GM12878 (cell line): Measurements from ENCODE around the gene INPP5D. TPM values are rescaled to one million over a fixed set of nuclear protein-coding genes. Genes with fewer than 3 reads are reported as not detected.

Experiments used
- ATAC-seq: fragments of 200-7000 bp; cut with Tn5 transposase; 3 replicates; pipeline ENCODE4 v1.9.1; 2020; ENCODE audit warnings: mild to moderate bottlenecking, moderate library complexity
- BruUV-seq: library from RNA; stranded (reverse); fragments of 400-500 nt; replicated peaks from 2 replicates; lab custom pipeline; 2021; lab: Mats Ljungman, UMichigan
- CTCF ChIA-PET: fragments of 300-600 bp; sonication (Branson Sonifier 250); formaldehyde crosslinking; extraction: SDS; loops from one replicate; lab custom pipeline; 2021; ENCODE audit warnings: inconsistent platforms; lab: Yijun Ruan, JAX
- POLR2A ChIA-PET: fragments of 350-600 bp; formaldehyde crosslinking; extraction: SDS; loops from one replicate; lab custom pipeline; 2021; ENCODE audit warnings: inconsistent platforms; lab: Charles Lee
- RAD21 ChIA-PET: fragments of 300-600 bp; sonication (Branson Sonifier 250); formaldehyde crosslinking; loops from one replicate; lab custom pipeline; 2023; ENCODE audit warnings: antibody characterized with exemption; ENCODE audit not compliant: unreplicated experiment; lab: Charles Lee
- SMC1A ChIA-PET: fragments of 300-600 bp; sonication (Branson Sonifier 250); formaldehyde crosslinking; loops from one replicate; lab custom pipeline; 2023; ENCODE audit not compliant: unreplicated experiment, uncharacterized antibody; lab: Charles Lee
- DNase-seq: peaks from one replicate; pipeline ENCODE4 v3.0.0-alpha.2; 2011; ENCODE audit warnings: low read depth, low spot score
- FAIRE-seq: peaks from 3 replicates; lab custom pipeline; 2011; peaks lifted over from hg19 to GRCh38; lab: Jason Lieb, UNC
- H2AFZ ChIP-seq: 2 replicates; pipeline ENCODE4 v1.6.0; 2011; ENCODE audit warnings: low read depth, low read length, control low read depth; ENCODE audit not compliant: control insufficient read depth
- H3K27ac ChIP-seq: 2 replicates; pipeline ENCODE4 v1.5.1; 2011; ENCODE audit warnings: control low read depth; ENCODE audit not compliant: control insufficient read depth, insufficient read depth
- H3K27me3 ChIP-seq, 2 experiments: replicated peaks in 1 of 2; 2 replicates each; pipeline versions ENCODE4 v1.6.0 to v1.6.1; 2011; ENCODE audit warnings: low read length in 1 of 2; ENCODE audit not compliant: control insufficient read depth in 2 of 2, insufficient read depth in 2 of 2
- H3K36me3 ChIP-seq, 2 experiments: 2 replicates each; pipeline ENCODE4 v1.5.1; 2011; ENCODE audit warnings: low read length in 1 of 2; ENCODE audit not compliant: control insufficient read depth in 2 of 2, insufficient read depth in 2 of 2
- H3K4me1 ChIP-seq: 2 replicates; pipeline ENCODE4 v1.6.1; 2011; ENCODE audit warnings: mild to moderate bottlenecking, low read length, moderate library complexity, mixed read lengths; ENCODE audit not compliant: control insufficient read depth, insufficient read depth
- H3K4me2 ChIP-seq: 2 replicates; pipeline ENCODE4 v1.6.0; 2011; ENCODE audit warnings: control low read depth; ENCODE audit not compliant: control insufficient read depth, insufficient read depth
- H3K4me3 ChIP-seq: fragments of 200-600 bp; sonication (generic); 2 replicates; pipeline ENCODE4 v1.5.1; 2016
- H3K79me2 ChIP-seq: 2 replicates; pipeline ENCODE4 v1.6.0; 2011; ENCODE audit warnings: low read length; ENCODE audit not compliant: control insufficient read depth, insufficient read depth
- H3K9ac ChIP-seq: 2 replicates; pipeline ENCODE4 v1.8.0; 2011; ENCODE audit warnings: low read length, control low read depth, mixed read lengths; ENCODE audit not compliant: control insufficient read depth, insufficient read depth
- H3K9me3 ChIP-seq: replicated peaks from 3 replicates; pipeline ENCODE4 v1.5.1; 2011; ENCODE audit warnings: mild to moderate bottlenecking, low read length; ENCODE audit not compliant: control insufficient read depth, insufficient read depth
- H4K20me1 ChIP-seq: 2 replicates; pipeline ENCODE4 v1.6.0; 2011; ENCODE audit not compliant: control insufficient read depth, insufficient read depth
- BACH1 ChIP-seq: fragments of 450-650 bp; IDR thresholded peaks from 2 replicates; pipeline ENCODE4 v1.6.1; 2017; ENCODE audit warnings: mild to moderate bottlenecking, borderline replicate concordance
- CHD2 ChIP-seq: IDR thresholded peaks from 2 replicates; pipeline ENCODE4 v1.6.1; 2011; ENCODE audit warnings: low read depth, low read length, improper control_type of control experiment, borderline replicate concordance
- CHD4 ChIP-seq: fragments of 200-600 bp; sonication (generic); IDR thresholded peaks from 2 replicates; pipeline ENCODE4 v1.6.1; 2016; ENCODE audit warnings: mild to moderate bottlenecking
- HDGF ChIP-seq: fragments of 450-650 bp; IDR thresholded peaks from 2 replicates; pipeline ENCODE4 v1.6.1; 2016; ENCODE audit warnings: antibody characterized with exemption
- LARP7 ChIP-seq: fragments of 450-650 bp; IDR thresholded peaks from 2 replicates; pipeline ENCODE4 v1.6.1; 2017; ENCODE audit warnings: mild to moderate bottlenecking
- MXI1 ChIP-seq: fragments of 150-350 bp; IDR thresholded peaks from 2 replicates; pipeline ENCODE4 v1.6.1; 2011; ENCODE audit warnings: low read depth, mild to moderate bottlenecking, inconsistent platforms, low read length, improper control_type of control experiment
- PKNOX1 ChIP-seq: fragments of 450-650 bp; IDR thresholded peaks from 2 replicates; pipeline ENCODE4 v1.6.1; 2016; ENCODE audit warnings: mild to moderate bottlenecking
- POLR2AphosphoS5 ChIP-seq: IDR thresholded peaks from 2 replicates; pipeline ENCODE4 v1.6.1; 2011; ENCODE audit warnings: mild to moderate bottlenecking, low read length, inconsistent platforms
- SPI1 ChIP-seq: IDR thresholded peaks from 2 replicates; pipeline ENCODE4 v1.6.1; 2011; ENCODE audit warnings: low read depth, mild to moderate bottlenecking, low read length, moderate library complexity, borderline replicate concordance; ENCODE audit not compliant: insufficient read depth
- SREBF1 ChIP-seq: IDR thresholded peaks from 2 replicates; pipeline ENCODE4 v1.6.1; 2012; ENCODE audit warnings: mild to moderate bottlenecking, low read length
- STAT1 ChIP-seq: fragments of 450-650 bp; conservative IDR thresholded peaks from 2 replicates; pipeline ENCODE4 v1.6.1; 2014; ENCODE audit warnings: antibody characterized with exemption, mild to moderate bottlenecking
- TAF1 ChIP-seq: IDR thresholded peaks from 2 replicates; pipeline ENCODE4 v1.6.1; 2011; ENCODE audit warnings: mild to moderate bottlenecking, low read depth, low read length, borderline replicate concordance
- TCF12 ChIP-seq: IDR thresholded peaks from 2 replicates; pipeline ENCODE4 v1.6.1; 2011; ENCODE audit warnings: low read depth, mild to moderate bottlenecking, low read length
- whole genome bisulfite sequencing: methylation state at CpG from one replicate; pipeline ENCODE4 v1.1.6; 2016; ENCODE audit warnings: low lambda C conversion rate; ENCODE audit not compliant: insufficient replicate concordance, insufficient coverage; ENCODE audit errors: missing lambda C conversion rate; 5-methylcytosine and 5-hydroxymethylcytosine counted together
- in situ Hi-C: fragments of 300-500 bp; cut with MboI; formaldehyde crosslinking; loops from 9 replicates; pipeline ENCODE4 v1.14.3; 2018; ENCODE audit warnings: mixed read lengths
- intact Hi-C: fragments of 100-400 bp; cut with micrococcal nuclease; formaldehyde crosslinking; loops from one replicate; pipeline ENCODE4 v1.14.2; 2022; ENCODE audit not compliant: unreplicated experiment
- polyA plus RNA-seq, 11 experiments: library from polyadenylated mRNA; depleted of rRNA in 4 of 11; unstranded in 6 of 11; stranded (reverse) in 5 of 11; fragments of >200 nt; fragmentation: Nextera tagmentation in 4 of 11; fragmentation: Illumina TruSeq in 1 of 11; extraction: Ambion mirVana in 4 of 11; extraction: Trizol in 1 of 11; gene quantifications; 1 replicate in 1 of 11; 2 replicates in 10 of 11; pipeline versions ENCODE4 v1.2.1 to v1.2.3, GENCODE V29; 2011 to 2016; ENCODE audit warnings: inconsistent platforms in 2 of 11, missing spikeins in 2 of 11, low read depth in 1 of 11
- total RNA-seq, 4 experiments: library from RNA; depleted of rRNA in 3 of 4; stranded (reverse); fragments of >200 nt in 3 of 4; fragmentation: Illumina TruSeq in 1 of 4; extraction: Trizol in 1 of 4; gene quantifications; 2 replicates each; pipeline versions ENCODE4 v1.2.1 to v1.2.3, GENCODE V29; 2013 to 2021
- TF ChIP-seq, protein P1 (sequence below): IDR thresholded peaks from 2 replicates; pipeline ENCODE4 v1.6.1; 2011; ENCODE audit warnings: mild to moderate bottlenecking, low read depth, low read length, moderate library complexity; ENCODE audit not compliant: insufficient replicate concordance
- TF ChIP-seq, protein P2 (sequence below): fragments of 450-650 bp; IDR thresholded peaks from 2 replicates; pipeline ENCODE4 v1.6.1; 2016; ENCODE audit warnings: mild to moderate bottlenecking, moderate library complexity, borderline replicate concordance

INPP5D gene
- total and polyA plus RNA-seq, 10 of the 15 experiments (the other 5 are each of a cell fraction or from before 2014, with no cell fraction given) = 11.8 to 139 (median 88.8) TPM

DNA sequence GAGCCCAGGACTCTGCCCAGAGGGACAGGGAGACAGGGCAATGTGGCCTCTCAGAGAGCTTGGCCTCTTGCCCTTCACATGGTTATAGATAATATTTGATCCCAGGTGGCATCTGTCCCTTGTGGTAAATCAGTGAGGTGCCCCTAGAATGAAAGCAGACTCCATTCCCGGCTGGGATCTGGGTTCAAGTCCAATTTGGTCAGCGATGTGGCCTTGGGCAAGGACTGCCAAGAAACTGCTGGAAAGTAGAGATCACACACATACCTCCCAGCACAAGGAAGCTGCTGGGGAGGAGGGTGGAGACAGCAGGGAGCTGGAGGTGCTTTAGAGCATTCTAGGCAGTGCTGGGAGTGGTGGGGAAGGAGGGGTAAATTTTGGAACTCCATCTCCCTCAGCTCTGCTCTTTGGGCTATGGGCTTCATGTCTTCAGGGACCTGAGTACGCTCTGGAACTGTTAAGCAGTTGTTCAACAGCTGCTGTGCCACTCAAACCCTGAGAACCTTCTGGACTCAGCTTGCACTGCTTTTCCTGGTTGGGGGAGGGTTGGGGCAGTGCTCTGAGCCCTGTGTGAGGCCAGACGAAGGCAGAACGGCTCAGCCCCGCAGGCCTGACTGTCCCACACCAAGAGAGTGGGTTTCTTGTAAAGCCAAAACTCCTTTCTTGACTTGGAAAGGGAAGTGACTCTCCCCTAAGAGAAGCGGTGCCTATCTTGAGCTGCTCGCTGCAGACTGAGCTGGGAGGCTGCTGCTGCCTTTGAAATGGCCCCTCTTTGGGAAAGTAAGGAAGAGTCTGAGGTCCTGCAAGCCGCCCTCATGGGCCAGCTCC lies 23.0 kb downstream of the INPP5D start:
- H2AFZ ChIP-seq = no peak overlapping the region
- no TSS peak for BruUV-seq
- H3K27ac ChIP-seq = peak overlapping the region; percentile 100
- SMC1A ChIA-PET = interaction anchor here (0.7 to 17.9 kb wide), 14 partner anchors 5 to 168 kb away, joined by 3 to 351 read pairs (median 7); partner anchors contain the start of gene INPP5D
- no peaks in the 10 kb centered on the region for H3K9me3 ChIP-seq
- peaks cover 12 to 34% of the 10 kb centered on the region in 2 experiments for H3K36me3 ChIP-seq
- H3K4me3 ChIP-seq = peak overlapping the region; percentile 47; the same call in 1 of the 2 replicates
- RAD21 ChIA-PET = interaction anchor here (0.8 to 15.1 kb wide), 14 partner anchors 9 to 169 kb away, joined by 3 to 361 read pairs (median 8); partner anchors contain the start of gene INPP5D
- H3K79me2 ChIP-seq = peaks cover 74% of the 10 kb centered on the region
- H3K4me2 ChIP-seq = peak overlapping the region; percentile 88
- ATAC-seq = no peak
- H3K9ac ChIP-seq = peak overlapping the region; percentile 92
- FAIRE-seq = no peak
- POLR2A ChIA-PET = interaction anchor here (0.6 to 11.9 kb wide), 13 partner anchors 9 to 124 kb away, joined by 3 to 271 read pairs (median 6); partner anchors contain the start of gene INPP5D
- in situ Hi-C loops = no loop called here
- 27% methylated on average over 9 of the region's 9 CpGs for WGBS
- no peaks in the 10 kb centered on the region for H3K27me3 ChIP-seq
- no peaks in the 10 kb centered on the region for H4K20me1 ChIP-seq
- peaks cover 93% of the 10 kb centered on the region for H3K4me1 ChIP-seq
- intact Hi-C loops = loop anchor here (1.0 to 5.0 kb wide), 5 partner anchors 17 to 169 kb away; partner anchors contain the start of gene ATG16L1
- DNase-seq = no peak
- CTCF ChIA-PET = interaction anchor here (0.6 to 5.8 kb wide), 14 partner anchors 9 to 169 kb away, joined by 3 to 68 read pairs (median 3); partner anchors contain the start of gene INPP5D
- TF ChIP-seq MXI1 (no peak; the same call in 1 of the 2 replicates), SPI1 (peak; percentile 66), BACH1 (0 out of 2 replicates have a peak, but pooled peaks have one; percentile 27), STAT1 (no peak), LARP7 (peak; percentile 61), POLR2AphosphoS5 (peak; percentile 27; the same call in 1 of the 2 replicates), CHD2 (0 out of 2 replicates have a peak, but pooled peaks have one; percentile 28), CHD4 (no peak), HDGF (peak; percentile 67; the same call in 1 of the 2 replicates), TAF1 (peak; percentile 34; the same call in 1 of the 2 replicates), TCF12 (0 out of 2 replicates have a peak, but pooled peaks have one; percentile 35), PKNOX1 (peak; percentile 66), SREBF1 (no peak)
- TF ChIP-seq, protein P1, sequence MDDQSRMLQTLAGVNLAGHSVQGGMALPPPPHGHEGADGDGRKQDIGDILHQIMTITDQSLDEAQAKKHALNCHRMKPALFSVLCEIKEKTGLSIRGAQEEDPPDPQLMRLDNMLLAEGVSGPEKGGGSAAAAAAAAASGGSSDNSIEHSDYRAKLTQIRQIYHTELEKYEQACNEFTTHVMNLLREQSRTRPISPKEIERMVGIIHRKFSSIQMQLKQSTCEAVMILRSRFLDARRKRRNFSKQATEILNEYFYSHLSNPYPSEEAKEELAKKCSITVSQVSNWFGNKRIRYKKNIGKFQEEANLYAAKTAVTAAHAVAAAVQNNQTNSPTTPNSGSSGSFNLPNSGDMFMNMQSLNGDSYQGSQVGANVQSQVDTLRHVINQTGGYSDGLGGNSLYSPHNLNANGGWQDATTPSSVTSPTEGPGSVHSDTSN = peak; percentile 13
- TF ChIP-seq, protein P2, sequence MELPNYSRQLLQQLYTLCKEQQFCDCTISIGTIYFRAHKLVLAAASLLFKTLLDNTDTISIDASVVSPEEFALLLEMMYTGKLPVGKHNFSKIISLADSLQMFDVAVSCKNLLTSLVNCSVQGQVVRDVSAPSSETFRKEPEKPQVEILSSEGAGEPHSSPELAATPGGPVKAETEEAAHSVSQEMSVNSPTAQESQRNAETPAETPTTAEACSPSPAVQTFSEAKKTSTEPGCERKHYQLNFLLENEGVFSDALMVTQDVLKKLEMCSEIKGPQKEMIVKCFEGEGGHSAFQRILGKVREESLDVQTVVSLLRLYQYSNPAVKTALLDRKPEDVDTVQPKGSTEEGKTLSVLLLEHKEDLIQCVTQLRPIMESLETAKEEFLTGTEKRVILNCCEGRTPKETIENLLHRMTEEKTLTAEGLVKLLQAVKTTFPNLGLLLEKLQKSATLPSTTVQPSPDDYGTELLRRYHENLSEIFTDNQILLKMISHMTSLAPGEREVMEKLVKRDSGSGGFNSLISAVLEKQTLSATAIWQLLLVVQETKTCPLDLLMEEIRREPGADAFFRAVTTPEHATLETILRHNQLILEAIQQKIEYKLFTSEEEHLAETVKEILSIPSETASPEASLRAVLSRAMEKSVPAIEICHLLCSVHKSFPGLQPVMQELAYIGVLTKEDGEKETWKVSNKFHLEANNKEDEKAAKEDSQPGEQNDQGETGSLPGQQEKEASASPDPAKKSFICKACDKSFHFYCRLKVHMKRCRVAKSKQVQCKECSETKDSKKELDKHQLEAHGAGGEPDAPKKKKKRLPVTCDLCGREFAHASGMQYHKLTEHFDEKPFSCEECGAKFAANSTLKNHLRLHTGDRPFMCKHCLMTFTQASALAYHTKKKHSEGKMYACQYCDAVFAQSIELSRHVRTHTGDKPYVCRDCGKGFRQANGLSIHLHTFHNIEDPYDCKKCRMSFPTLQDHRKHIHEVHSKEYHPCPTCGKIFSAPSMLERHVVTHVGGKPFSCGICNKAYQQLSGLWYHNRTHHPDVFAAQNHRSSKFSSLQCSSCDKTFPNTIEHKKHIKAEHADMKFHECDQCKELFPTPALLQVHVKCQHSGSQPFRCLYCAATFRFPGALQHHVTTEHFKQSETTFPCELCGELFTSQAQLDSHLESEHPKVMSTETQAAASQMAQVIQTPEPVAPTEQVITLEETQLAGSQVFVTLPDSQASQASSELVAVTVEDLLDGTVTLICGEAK = 0 out of 2 replicates have a peak, but pooled peaks have one; percentile 27
